GM21576 (cell line): Measurements from ENCODE around the gene PECR.
A peak's percentile ranks its signal among the peaks of the same experiment; 100 is the strongest.
"Not testable (repeated sequence)": the region's sequence is repeated elsewhere in the genome, so short reads cannot be mapped to it uniquely, and the experiment has no call there.

Experiments
- ATAC-seq: cut with Tn5 transposase; IDR thresholded peaks from one replicate; pipeline ENCODE4 v1.9.1; 2021; ENCODE audit warnings: mild to moderate bottlenecking, moderate library complexity; ENCODE audit not compliant: unreplicated experiment

Gene PECR

GRCh38 chr2:216004697-216005283, 76.8 kb downstream of the PECR start:
- ATAC-seq: peak; percentile 21

DNA sequence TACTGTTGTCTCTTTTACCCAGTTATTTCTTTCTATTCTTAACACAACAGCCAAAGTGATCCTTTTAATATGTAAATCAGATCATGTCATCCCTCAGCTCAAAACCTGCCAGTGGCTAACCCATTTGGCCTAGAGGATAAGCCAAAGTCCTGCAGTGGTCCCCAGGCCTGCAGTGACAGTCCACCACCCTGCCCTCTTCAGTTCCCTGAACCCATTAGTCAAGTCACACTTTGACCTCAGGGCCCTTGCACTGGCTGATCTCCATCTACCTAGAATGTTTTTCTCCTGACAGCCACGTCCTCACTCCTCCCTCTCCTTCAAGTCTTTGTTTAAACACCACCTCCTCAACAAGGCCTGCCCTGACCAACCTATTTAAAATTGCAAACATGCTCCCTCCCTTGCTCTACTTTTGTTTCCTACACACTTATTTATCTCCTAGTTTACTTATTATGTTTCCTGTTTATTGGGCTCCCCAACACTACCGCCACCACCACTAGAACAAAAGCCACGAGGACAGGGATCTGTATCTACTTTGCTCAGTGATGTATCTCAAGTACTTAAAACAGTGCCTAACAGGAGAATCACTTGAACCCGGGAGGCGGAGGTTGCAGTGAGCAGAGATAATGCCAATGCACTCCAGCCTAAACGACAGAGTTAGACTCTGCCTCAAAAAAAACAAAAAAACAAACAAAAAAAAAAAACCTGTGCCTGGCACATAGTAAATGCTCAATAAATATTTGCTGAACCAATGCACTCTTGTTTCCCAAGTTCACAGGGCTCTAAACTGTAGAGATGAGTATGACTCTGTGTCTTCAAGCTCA, 77.5 kb downstream of the PECR start:
- ATAC-seq: no peak

DNA sequence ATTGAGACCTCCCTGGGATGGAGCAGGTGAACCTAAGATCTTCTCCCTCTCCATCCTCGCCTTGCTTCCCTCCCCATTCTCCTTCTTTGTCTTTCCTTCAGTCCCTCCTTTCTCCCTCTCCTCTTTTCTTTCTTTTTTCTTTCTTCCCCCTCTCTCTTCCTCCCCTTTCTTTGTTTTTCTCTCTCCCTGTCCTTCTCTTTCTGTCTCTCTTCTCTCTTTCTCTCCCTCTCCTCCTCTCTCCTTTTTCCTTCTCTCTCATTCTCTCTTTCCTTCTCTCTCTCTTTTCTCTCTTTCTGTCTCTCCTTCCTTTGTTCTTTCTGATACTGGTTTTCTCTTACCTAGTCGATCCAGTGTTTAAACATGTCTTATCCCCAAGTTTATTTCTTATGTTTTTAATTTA, 78.9 kb downstream of the PECR start:
- ATAC-seq: no peak

DNA sequence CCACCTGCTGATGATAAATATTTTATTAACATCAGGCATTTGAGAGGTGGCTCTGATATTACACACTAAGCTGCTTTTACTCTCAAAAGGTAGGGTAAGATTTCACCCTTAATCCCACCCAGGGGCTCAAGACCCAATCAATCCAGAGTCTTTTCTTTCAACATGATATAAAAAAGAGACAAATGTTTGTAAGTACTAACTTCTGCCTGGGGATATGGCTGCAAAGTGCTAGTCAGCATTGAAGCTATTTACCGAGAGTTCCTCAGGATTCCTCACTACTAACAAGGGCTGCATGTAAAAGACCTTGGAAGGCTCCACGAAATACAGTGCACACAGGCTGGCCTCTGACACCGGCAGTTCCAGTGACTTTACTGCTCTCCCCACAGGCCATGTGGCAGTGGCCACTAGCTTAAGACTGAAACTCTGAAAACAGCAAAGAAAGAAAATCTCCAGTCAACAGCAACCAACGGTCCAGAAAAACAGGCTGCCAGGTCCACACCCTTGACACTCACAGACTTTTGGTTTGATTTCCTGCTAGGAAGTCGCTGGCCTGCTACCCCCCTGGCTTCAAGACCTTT, 79.4 kb downstream of the PECR start:
- ATAC-seq: no peak

- ATAC-seq: no peak
Observed at GRCh38 chr2:216001216-216002100, 80.2 kb downstream of the PECR start.

- no peak for ATAC-seq
Observed at GRCh38 chr2:215998636-215999035, 83.0 kb downstream of the PECR start.

DNA sequence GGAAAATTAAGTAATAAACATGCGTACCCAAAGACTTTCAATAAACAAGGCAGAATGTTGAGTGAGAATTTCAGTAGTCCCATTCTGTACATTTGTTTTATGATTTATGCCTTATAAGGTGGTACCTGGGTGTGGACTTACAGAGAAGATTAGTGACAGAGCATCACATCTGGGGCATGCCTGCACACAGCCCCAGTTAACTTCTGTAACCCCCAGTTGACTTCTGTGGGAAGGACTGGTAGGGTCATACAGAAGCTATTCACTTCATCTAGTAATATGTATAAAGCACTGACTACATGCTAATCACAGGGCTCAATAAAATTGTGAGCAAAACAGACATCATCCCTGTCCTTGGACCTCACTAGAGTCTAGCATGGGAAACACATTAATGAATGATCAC, 84.4 kb downstream of the PECR start:
- no peak for ATAC-seq

- no peak for ATAC-seq
Observed at GRCh38 chr2:215994911-215995310, 86.7 kb downstream of the PECR start.

- ATAC-seq: not testable (repeated sequence)
Observed at GRCh38 chr2:215988556-215989207, 92.9 kb downstream of the PECR start.
